ENCODE measurements around the gene BST1.

GRCh38 chr4:15656038-15656470 is 46.8 kb upstream of the BST1 start:
- TF ChIP-seq CTCF (IDR thresholded peaks at IDR 0.05 in 8 of 11, conservative IDR thresholded peaks at IDR 0.05 in 3 of 11) (no peak), POLR2AphosphoS5 (IDR thresholded peaks at IDR 0.05) (no peak)

All from spleen (tissue), 7 donors.